CD4-positive, alpha-beta T cell treated with Interferon gamma for 1 hour (primary cell): Measurements from ENCODE around the gene ELOB.

Source experiments
- DNase-seq: peaks from one replicate; pipeline ENCODE4 v3.0.0-alpha.2; 2020

Gene ELOB

GRCh38 chr16:2809149-2809760 is 32.2 kb upstream of the ELOB start:
- DNase-seq: no peak

- DNase-seq: no peak
These were observed 31.1 kb upstream of the ELOB start for GRCh38 chr16:2808181-2808580.

DNA sequence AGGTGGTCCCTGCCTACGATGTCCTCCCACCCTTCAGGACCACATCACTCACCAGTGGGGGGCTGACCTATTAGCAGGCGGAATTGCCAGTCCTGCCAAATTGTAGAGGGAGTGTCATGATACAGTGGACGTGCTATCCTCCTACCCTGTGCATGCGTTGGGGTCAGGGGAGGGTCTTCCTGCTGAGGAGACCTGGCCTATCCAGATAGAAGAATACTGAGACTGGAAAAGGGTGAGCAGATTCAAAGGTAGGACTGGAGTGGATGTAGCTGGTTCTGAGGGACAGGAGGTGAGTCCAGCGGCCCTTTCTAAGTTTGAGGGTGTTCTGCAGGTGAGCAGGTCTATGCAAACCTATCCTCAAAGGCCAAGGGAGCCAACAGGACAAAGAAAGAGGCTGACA is 29.2 kb upstream of the ELOB start:
- no peak for DNase-seq

- no peak for DNase-seq
These were observed 27.6 kb upstream of the ELOB start for GRCh38 chr16:2804728-2805127.

DNA sequence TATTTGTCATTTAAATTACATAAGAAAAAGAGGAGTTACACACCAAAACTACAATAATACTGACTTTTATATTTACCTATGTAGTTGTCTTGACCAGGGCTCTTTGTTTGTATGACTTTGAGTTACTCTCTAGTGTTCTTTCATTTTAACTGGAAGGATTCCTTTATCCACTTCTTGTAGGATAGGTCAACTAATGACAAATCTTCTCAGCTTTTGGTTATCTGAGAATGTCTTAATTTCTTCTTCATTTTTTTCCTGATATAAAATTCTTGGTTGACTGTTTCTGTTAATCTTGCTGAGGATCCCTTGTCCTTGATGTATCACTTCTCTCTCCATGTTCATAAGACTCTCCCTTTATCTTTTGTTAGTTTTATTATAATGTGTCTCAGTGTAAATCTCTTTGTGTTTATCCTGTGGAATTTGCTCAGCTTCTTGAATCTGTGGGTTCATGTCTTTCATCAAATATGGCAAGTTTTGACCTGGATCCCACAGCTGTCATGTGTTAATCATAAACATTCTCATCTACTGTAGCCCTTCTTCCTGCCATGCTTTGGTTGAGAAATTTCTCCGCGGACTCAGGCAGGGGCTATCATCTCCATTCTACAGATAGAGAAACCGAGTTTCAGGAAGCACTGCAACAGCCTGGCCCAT is 26.6 kb upstream of the ELOB start:
- DNase-seq: no peak

GRCh38 chr16:2799859-2800226 is 22.8 kb upstream of the ELOB start:
- no peak for DNase-seq

GRCh38 chr16:2799205-2799858 is 22.3 kb upstream of the ELOB start:
- DNase-seq: no peak

DNA sequence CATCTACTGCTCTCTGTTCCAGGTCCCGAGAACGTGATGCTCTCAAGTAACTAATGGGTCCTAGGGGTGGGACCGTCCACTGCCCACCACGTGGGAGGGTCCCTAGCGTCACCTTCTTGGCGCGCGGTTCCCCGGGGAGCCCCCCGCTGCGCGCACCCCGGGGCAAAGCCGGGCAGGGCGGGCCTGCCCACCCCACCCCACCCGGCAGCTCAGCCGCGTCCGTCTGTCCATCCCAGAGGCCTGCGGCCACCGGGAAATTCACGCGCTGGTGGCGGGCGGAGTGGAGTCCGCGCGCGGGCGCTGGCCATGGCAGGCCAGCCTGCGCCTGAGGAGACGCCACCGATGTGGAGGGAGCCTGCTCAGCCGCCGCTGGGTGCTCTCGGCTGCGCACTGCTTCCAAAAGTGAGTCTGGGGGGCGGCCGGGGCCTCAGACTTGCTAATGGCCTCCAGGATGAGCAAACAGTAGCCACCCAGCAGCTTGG is 21.7 kb upstream of the ELOB start:
- DNase-seq: no peak

DNA sequence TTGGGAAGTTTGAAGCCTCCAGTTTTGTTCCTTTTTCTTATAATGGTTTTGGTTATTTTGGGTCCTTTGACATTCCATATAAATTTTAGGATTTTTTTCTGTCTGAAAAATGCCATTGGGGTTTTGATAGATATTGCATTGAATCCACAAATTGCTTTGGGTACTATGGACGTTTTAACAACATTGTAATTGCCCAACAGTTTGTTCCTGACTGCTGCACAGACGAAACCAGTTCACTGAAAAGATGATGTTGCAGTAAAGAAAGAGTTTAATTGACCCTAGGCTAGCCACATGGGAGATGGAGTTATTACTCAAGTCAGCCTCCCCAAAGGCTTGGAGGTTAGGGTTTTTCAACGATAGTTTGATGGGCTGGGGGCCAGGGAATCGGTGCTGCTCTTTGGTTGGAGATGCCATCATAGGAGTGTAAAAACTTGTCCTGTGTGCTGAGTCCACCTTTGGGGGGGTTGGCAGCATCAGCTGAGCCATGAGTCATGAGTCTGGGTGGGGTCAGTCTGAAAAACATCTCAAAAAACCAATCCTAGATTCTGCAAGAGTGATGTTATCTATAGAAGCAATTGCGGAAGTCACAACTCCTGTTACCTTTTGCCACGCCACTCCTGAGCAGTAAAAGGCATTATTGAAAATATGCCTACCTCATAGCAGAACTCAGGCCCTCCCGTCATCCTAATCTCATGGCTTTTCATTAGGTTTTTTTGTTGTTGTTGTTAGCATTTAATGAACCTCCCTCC is 18.5 kb upstream of the ELOB start:
- no peak for DNase-seq

DNA sequence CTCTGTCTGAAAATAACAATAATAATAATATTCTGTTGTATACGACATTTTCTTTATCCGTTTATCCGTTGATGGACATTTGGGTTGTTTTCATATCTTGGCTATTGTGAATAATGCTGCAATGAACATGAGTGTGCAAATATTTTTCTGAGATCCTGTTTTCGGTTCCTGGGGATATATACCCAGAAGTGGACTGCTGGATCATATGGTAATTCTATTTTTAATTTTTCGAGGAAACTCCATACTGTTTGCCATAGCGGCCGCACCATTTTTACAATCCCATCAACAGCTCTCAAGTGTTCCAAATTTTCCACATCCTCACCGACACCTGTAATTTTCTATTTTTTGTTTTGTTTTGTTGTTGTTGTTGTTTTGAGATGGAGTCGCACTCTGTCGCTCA is 15.9 kb upstream of the ELOB start:
- DNase-seq: no peak

GRCh38 chr16:2791174-2791573 is 14.1 kb upstream of the ELOB start:
- no peak for DNase-seq

GRCh38 chr16:2790631-2791030 is 13.6 kb upstream of the ELOB start:
- no peak for DNase-seq

- DNase-seq: no peak
These were observed 10.9 kb upstream of the ELOB start for GRCh38 chr16:2787961-2788360.

DNA sequence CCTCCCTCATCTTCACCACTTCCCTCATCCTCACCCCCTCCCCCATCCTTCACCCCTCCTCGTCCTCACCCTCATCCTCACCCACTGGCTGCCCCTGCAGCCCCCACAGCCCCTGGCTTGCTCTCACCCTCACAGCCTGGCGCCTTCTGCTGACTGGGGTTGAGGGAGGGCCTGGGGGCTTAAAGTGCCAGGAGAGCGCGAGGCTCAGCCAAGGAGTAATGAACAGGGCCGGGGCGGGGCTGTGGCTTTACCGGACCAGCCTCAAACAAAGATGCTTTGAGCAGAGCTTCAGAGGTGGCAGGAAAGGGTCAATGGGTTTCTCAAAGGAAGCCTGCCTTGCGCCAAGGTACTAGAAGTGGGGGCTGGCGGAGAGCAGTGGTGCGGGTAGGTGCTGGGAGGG is 10.3 kb upstream of the ELOB start, which contains the start of gene PRSS33:
Gene PRSS33 (minus strand): TSS at position 155 of the 400 bp plus-strand sequence. CDS start 1,013 bp downstream, outside the sequence.
- no peak for DNase-seq

- DNase-seq: no peak
These were observed 9.7 kb upstream of the ELOB start for GRCh38 chr16:2786826-2787151.

DNA sequence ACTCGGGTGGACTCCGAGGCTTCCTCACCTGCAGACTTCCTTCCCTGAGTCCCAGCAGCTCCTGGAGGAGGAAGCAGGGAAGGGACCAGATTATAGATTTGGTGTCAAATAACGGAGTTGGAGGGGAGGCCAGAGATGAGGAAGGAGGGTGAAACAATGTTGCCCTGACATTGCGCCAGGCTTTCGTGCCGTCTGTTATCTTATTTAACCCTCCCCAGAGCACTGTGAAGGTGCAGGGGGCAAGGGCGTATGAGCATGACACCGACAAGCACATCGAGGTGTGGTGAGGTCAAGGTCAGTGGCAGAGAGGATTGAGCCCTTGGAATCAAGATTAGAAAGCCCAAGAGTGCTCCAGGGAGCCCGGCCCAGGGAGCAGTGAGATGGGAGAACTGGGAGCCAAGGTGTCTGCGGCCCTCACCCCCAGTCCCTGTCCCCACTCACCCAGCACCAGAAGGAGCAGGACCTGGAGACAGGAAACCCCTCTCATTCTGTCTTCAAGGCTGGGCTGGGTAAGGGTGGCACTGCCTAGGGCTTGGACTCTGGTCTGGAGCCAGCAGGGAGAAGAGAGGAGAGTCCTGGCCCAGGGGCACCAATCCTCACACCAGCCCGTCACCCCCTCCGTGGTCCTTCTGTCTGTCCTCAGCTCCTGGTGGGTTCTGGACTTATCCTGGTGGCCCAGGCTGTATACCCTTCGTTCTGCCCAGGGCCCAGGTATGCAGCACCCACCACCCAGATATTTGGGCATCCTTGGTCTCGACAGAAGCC is 9.2 kb upstream of the ELOB start:
- DNase-seq: no peak

GRCh38 chr16:2785101-2785991 is 8.3 kb upstream of the ELOB start:
- DNase-seq: peak; percentile 19

- no peak for DNase-seq
These were observed 7.4 kb upstream of the ELOB start for GRCh38 chr16:2784358-2785100.

- DNase-seq: no peak
These were observed 6.7 kb upstream of the ELOB start for GRCh38 chr16:2783581-2784357.
